ENCODE data around the gene CHMP4A. TPM values are rescaled to one million over a fixed set of nuclear protein-coding genes. Genes with fewer than 3 reads are reported as not detected.

The CHMP4A gene
- total and polyA plus RNA-seq, 2 of the 13 experiments (the other 11 are each of a cell fraction or from before 2014, with no cell fraction given): 83.6 to 113 TPM

GRCh38 chr14:24252289-24253124 lies 39.2 kb upstream of the CHMP4A start:
- in situ Hi-C loops (cut with HindIII; ENCODE audit: extremely low pct_ligation_motif_present, low pct_unique_long_range_greater_than_20kb) (no loop called here), intact Hi-C loops (cut with micrococcal nuclease; ENCODE audit: unreplicated experiment) (loop anchor here (1.0 kb wide), 1 partner anchor 19 kb away; the partner anchor contains the start of gene RABGGTA)
- DNase-seq (ENCODE audit: low spot score): peak; percentile 90
- FAIRE-seq: peak; percentile 72
- POLR2A ChIA-PET: interaction anchor here (0.6 to 13.2 kb wide), 32 partner anchors 9 to 932 kb away, joined by 3 to 254 read pairs (median 4); partner anchors contain the start of genes CBLN3, CHMP4A, CIDEB and DCAF11
- 76% methylated on average over 11 of the region's 11 CpGs for WGBS (ENCODE audit: low lambda C conversion rate)
- Histone ChIP-seq H2AFZ (ENCODE audit: low read length) (no peak overlapping the region), H3K4me3 (replicated peaks in 1 of 3; ENCODE audit: insufficient read depth in 1 of 3, low read depth in 2 of 3, low read length in 3 of 3) (peak overlapping the region in 1 of 3 experiments; percentile 1; a peak in 1 of 6 replicates), H4K20me1 (ENCODE audit: insufficient read depth, low read length) (no peaks in the 10 kb centered on the region), H3K27ac (ENCODE audit: extremely low read length, insufficient read depth, low read length) (peak overlapping the region; percentile 59), H3K79me2 (ENCODE audit: insufficient read depth, low read length) (no peaks in the 10 kb centered on the region), H3K36me3 (replicated peaks in 1 of 2; ENCODE audit: control insufficient read depth in 1 of 2, insufficient read depth in 2 of 2, low read length in 2 of 2) (peaks cover 0 to 1% of the 10 kb centered on the region in 2 experiments; a peak in 1 of 5 replicates), H3K9ac (ENCODE audit: insufficient read depth, low read depth, low read length) (peak overlapping the region; percentile 61), H3K4me1 (ENCODE audit: insufficient read depth, low read length) (peaks cover 39% of the 10 kb centered on the region), H3K4me2 (ENCODE audit: low read depth, low read length) (peak overlapping the region; percentile 59), H3K27me3 (ENCODE audit: control insufficient read depth in 1 of 2, insufficient read depth in 2 of 2, low read length in 2 of 2) (no peaks in the 10 kb centered on the region), H3K9me3 (ENCODE audit: low read length) (no peaks in the 10 kb centered on the region)
- CTCF ChIA-PET (ENCODE audit: low intra/inter-chr PET ratio, low total read pairs): interaction anchor here (1.6 kb wide), 1 partner anchor 10 kb away, joined by 5 read pairs; the partner anchor contains the start of gene TINF2
- ATAC-seq: peak; percentile 80
- TSS peak; percentile 59 for BruUV-seq (replicated peaks)
- TF ChIP-seq ZNF878 (CRISPR knock-in tag; IDR thresholded peaks at IDR 0.05): no peak
- 0 out of 2 replicates have a peak, but pooled peaks have one; percentile 18 for TF ChIP-seq ZBED4 (CRISPR knock-in tag; IDR thresholded peaks at IDR 0.05; ENCODE audit: borderline replicate concordance)
- no peak for TF ChIP-seq SMAD9 (CRISPR knock-in tag; IDR thresholded peaks at IDR 0.05)
- no peak for TF ChIP-seq CBFB (CRISPR knock-in tag; IDR thresholded peaks at IDR 0.05)
- peak; percentile 24; the same call in 1 of the 2 replicates for TF ChIP-seq TMF1 (CRISPR knock-in tag; IDR thresholded peaks at IDR 0.05; ENCODE audit: low read depth)
- no peak for TF ChIP-seq CREB3 (CRISPR knock-in tag; IDR thresholded peaks at IDR 0.05)
- TF ChIP-seq ZNF3 (CRISPR knock-in tag; IDR thresholded peaks at IDR 0.05): no peak
- no peak for TF ChIP-seq ZNF414 (CRISPR knock-in tag; IDR thresholded peaks at IDR 0.05)
- TF ChIP-seq ATF5 (CRISPR knock-in tag; IDR thresholded peaks at IDR 0.05; ENCODE audit: low read depth): no peak
- TF ChIP-seq BORCS8-MEF2B (CRISPR knock-in tag; IDR thresholded peaks at IDR 0.05): peak; percentile 59; the same call in 1 of the 2 replicates
- peak; percentile 77; the same call in 1 of the 2 replicates for TF ChIP-seq XBP1 (CRISPR knock-in tag; IDR thresholded peaks at IDR 0.05)
- TF ChIP-seq NR2C2 (CRISPR knock-in tag; IDR thresholded peaks at IDR 0.05; ENCODE audit: borderline replicate concordance): no peak
- 0 out of 2 replicates have a peak, but pooled peaks have one; percentile 63 for TF ChIP-seq ZSCAN9 (CRISPR knock-in tag; IDR thresholded peaks at IDR 0.05; ENCODE audit: borderline replicate concordance)
- no peak; the same call in 1 of the 2 replicates for TF ChIP-seq TFDP1 (CRISPR knock-in tag; IDR thresholded peaks at IDR 0.05; ENCODE audit: borderline replicate concordance)
- TF ChIP-seq ZFP36 (IDR thresholded peaks at IDR 0.05; ENCODE audit: borderline replicate concordance, low read depth, low read length, partially characterized antibody): no peak

All from HepG2 (cell line).